Measurements from ENCODE around the gene EDARADD. TPM values are rescaled to one million over a fixed set of nuclear protein-coding genes. Genes with fewer than 3 reads are reported as not detected.

The EDARADD gene
- total RNA-seq, 2 donors from 2014 or later = 2.8 TPM; not detected in 1

- Histone ChIP-seq H3K36me3 (no peaks in the 10 kb centered on the region), H3K9me3 (no peaks in the 10 kb centered on the region), H3K4me3 (no peak overlapping the region), H3K27ac (no peak overlapping the region), H3K4me1 (ENCODE audit: control insufficient read depth in 1 of 2, low read depth in 2 of 2) (no peaks in the 10 kb centered on the region), H3K27me3 (replicated peaks; ENCODE audit: insufficient read depth) (no peaks in the 10 kb centered on the region)
- TF ChIP-seq, protein P1, sequence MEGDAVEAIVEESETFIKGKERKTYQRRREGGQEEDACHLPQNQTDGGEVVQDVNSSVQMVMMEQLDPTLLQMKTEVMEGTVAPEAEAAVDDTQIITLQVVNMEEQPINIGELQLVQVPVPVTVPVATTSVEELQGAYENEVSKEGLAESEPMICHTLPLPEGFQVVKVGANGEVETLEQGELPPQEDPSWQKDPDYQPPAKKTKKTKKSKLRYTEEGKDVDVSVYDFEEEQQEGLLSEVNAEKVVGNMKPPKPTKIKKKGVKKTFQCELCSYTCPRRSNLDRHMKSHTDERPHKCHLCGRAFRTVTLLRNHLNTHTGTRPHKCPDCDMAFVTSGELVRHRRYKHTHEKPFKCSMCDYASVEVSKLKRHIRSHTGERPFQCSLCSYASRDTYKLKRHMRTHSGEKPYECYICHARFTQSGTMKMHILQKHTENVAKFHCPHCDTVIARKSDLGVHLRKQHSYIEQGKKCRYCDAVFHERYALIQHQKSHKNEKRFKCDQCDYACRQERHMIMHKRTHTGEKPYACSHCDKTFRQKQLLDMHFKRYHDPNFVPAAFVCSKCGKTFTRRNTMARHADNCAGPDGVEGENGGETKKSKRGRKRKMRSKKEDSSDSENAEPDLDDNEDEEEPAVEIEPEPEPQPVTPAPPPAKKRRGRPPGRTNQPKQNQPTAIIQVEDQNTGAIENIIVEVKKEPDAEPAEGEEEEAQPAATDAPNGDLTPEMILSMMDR (IDR thresholded peaks at IDR 0.05) = no peak
- DNase-seq (ENCODE audit: low spot score) (no peak), ATAC-seq (ENCODE audit: insufficient number of reproducible peaks, low FRiP score, low read depth) (no peak)
Observed at GRCh38 chr1:236433819-236434315, 39.8 kb downstream of the EDARADD start.

DNA sequence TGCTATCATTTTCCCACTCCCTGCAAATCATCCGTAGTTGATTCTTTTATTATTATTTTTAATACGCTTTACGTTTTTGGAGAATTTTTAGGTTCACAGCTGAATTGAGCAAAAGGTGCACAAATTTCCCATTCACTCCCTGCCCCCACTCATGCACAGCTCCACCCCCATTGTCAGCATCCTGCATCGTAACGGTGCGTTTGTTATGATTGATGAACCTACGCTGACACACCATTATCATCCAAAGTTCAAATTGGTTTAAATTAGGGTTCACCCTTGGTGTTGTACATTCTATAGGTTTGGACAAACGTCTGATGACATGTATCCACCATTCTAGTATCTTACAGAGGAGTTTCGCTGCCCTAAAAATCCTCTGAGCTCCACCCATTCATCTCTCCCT lies 44.5 kb downstream of the EDARADD start:
- Histone ChIP-seq H3K36me3 (no peaks in the 10 kb centered on the region), H3K9me3 (no peaks in the 10 kb centered on the region), H3K27ac (no peak overlapping the region), H3K27me3 (replicated peaks; ENCODE audit: insufficient read depth) (no peaks in the 10 kb centered on the region), H3K4me3 (no peak overlapping the region), H3K4me1 (ENCODE audit: control insufficient read depth in 1 of 2, low read depth in 2 of 2) (no peaks in the 10 kb centered on the region)
- TF ChIP-seq, protein P1 (IDR thresholded peaks at IDR 0.05) = no peak
- no peak for ATAC-seq (ENCODE audit: insufficient number of reproducible peaks, low FRiP score, low read depth)
- DNase-seq (ENCODE audit: low spot score) = no peak

GRCh38 chr1:236440373-236440772 lies 46.3 kb downstream of the EDARADD start:
- DNase-seq (ENCODE audit: low spot score) (no peak), ATAC-seq (ENCODE audit: insufficient number of reproducible peaks, low FRiP score, low read depth) (no peak)
- H3K4me1 ChIP-seq (ENCODE audit: control insufficient read depth in 1 of 2, low read depth in 2 of 2) = no peaks in the 10 kb centered on the region
- no peaks in the 10 kb centered on the region for H3K36me3 ChIP-seq
- H3K27me3 ChIP-seq (replicated peaks; ENCODE audit: insufficient read depth) = no peaks in the 10 kb centered on the region
- no peak overlapping the region for H3K27ac ChIP-seq
- no peaks in the 10 kb centered on the region for H3K9me3 ChIP-seq
- TF ChIP-seq, protein P1 (IDR thresholded peaks at IDR 0.05) = no peak
- no peak overlapping the region for H3K4me3 ChIP-seq

GRCh38 chr1:236450779-236451178 lies 56.7 kb downstream of the EDARADD start:
- H3K4me1 ChIP-seq (ENCODE audit: control insufficient read depth in 1 of 2, low read depth in 2 of 2) = no peaks in the 10 kb centered on the region
- ATAC-seq (ENCODE audit: insufficient number of reproducible peaks, low FRiP score, low read depth) (no peak), DNase-seq (ENCODE audit: low spot score) (no peak)
- H3K36me3 ChIP-seq = no peaks in the 10 kb centered on the region
- no peaks in the 10 kb centered on the region for H3K9me3 ChIP-seq
- no peak overlapping the region for H3K27ac ChIP-seq
- H3K27me3 ChIP-seq (replicated peaks; ENCODE audit: insufficient read depth) = no peaks in the 10 kb centered on the region
- H3K4me3 ChIP-seq = no peak overlapping the region
- TF ChIP-seq, protein P1 (IDR thresholded peaks at IDR 0.05) = no peak

DNA sequence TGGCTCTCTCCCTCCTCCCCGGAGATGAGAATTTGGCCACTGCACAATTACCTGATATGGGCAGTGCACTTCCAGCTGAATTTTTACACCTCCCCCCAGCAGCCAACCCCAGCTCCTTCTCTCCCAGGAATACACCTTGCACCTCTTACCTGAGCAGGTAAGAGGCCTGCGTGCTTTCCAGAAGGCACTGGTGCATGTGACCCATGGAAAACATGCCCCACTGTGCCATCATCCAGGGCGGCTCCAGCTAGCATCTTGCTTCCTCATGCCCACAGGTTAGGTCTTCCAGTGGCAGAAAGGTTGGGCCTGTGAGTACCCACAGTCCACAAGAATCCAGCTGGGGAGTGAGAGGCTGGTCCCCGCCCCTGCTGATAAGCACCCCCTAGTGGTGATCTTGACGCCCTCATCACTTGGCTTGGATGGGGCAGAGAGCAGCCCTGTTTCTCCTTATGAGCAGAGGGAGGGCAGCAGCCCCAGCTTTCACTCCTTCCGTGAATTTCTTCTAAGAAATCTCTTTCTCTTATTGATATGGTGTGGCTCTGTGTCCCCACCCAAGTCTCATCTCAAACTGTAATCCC lies 57.8 kb downstream of the EDARADD start:
- H3K4me1 ChIP-seq (ENCODE audit: control insufficient read depth in 1 of 2, low read depth in 2 of 2) = no peaks in the 10 kb centered on the region
- no peaks in the 10 kb centered on the region for H3K36me3 ChIP-seq
- H3K27me3 ChIP-seq (replicated peaks; ENCODE audit: insufficient read depth) = no peaks in the 10 kb centered on the region
- ATAC-seq (ENCODE audit: insufficient number of reproducible peaks, low FRiP score, low read depth) (no peak), DNase-seq (ENCODE audit: low spot score) (no peak)
- no peak overlapping the region for H3K27ac ChIP-seq
- no peak overlapping the region for H3K4me3 ChIP-seq
- TF ChIP-seq, protein P1 (IDR thresholded peaks at IDR 0.05) = no peak
- no peaks in the 10 kb centered on the region for H3K9me3 ChIP-seq
